Mesendoderm (in vitro differentiated cells): Measurements from ENCODE around the gene PAPSS2.

Source experiments
- DNase-seq: peaks from one replicate; pipeline ENCODE4 v3.0.0; 2013
- H2AK5ac ChIP-seq: 2 replicates; pipeline ENCODE4 v1.6.1; 2013; ENCODE audit warnings: low read length, inconsistent platforms
- H2BK120ac ChIP-seq: 2 replicates; pipeline ENCODE4 v1.6.1; 2013; ENCODE audit warnings: low read depth, mild to moderate bottlenecking, low read length, moderate library complexity, mixed read lengths
- H2BK15ac ChIP-seq: replicated peaks from 2 replicates; pipeline ENCODE4 v1.6.1; 2013; ENCODE audit warnings: low read depth, mild to moderate bottlenecking, moderate library complexity
- H2BK5ac ChIP-seq: 2 replicates; pipeline ENCODE4 v1.6.1; 2013; ENCODE audit warnings: low read length, inconsistent platforms
- H3K18ac ChIP-seq: 2 replicates; pipeline ENCODE4 v1.6.1; 2013; ENCODE audit warnings: mild to moderate bottlenecking, low read length, mixed read lengths
- H3K23ac ChIP-seq: one replicate; pipeline ENCODE4 v1.6.1; 2013; ENCODE audit warnings: low read length
- H3K27ac ChIP-seq: 2 replicates; pipeline ENCODE4 v1.5.1; 2013; ENCODE audit warnings: low read depth, mild to moderate bottlenecking, inconsistent platforms, low read length, moderate library complexity
- H3K27me3 ChIP-seq: 2 replicates; pipeline ENCODE4 v1.6.1; 2013; ENCODE audit warnings: low read length, control low read depth, mild to moderate bottlenecking, inconsistent platforms; ENCODE audit not compliant: insufficient read depth, poor library complexity
- H3K36me3 ChIP-seq: 2 replicates; pipeline ENCODE4 v1.6.1; 2013; ENCODE audit warnings: low read length, inconsistent platforms; ENCODE audit not compliant: control insufficient read depth, insufficient read depth
- H3K4ac ChIP-seq: one replicate; pipeline ENCODE4 v1.6.1; 2013; ENCODE audit warnings: low read depth, mild to moderate bottlenecking, low read length, moderate library complexity
- H3K4me1 ChIP-seq: 2 replicates; pipeline ENCODE4 v1.6.1; 2013; ENCODE audit warnings: low read depth, low read length, inconsistent platforms; ENCODE audit not compliant: control insufficient read depth
- H3K4me2 ChIP-seq: 2 replicates; pipeline ENCODE4 v1.6.1; 2013; ENCODE audit warnings: low read length
- H3K4me3 ChIP-seq: 2 replicates; pipeline ENCODE4 v1.5.1; 2013; ENCODE audit warnings: mild to moderate bottlenecking, low read length
- H3K56ac ChIP-seq: one replicate; pipeline ENCODE4 v1.6.1; 2013; ENCODE audit warnings: low read length
- H3K79me1 ChIP-seq: 2 replicates; pipeline ENCODE4 v1.6.1; 2013; ENCODE audit warnings: low read length, inconsistent platforms
- H3K79me2 ChIP-seq: 2 replicates; pipeline ENCODE4 v1.6.1; 2013; ENCODE audit warnings: mild to moderate bottlenecking, low read length; ENCODE audit not compliant: control insufficient read depth, insufficient read depth
- H3K9ac ChIP-seq: 2 replicates; pipeline ENCODE4 v1.6.1; 2013; ENCODE audit warnings: low read length, inconsistent platforms
- H4K5ac ChIP-seq: one replicate; pipeline ENCODE4 v1.6.1; 2013; ENCODE audit warnings: low read length
- H4K8ac ChIP-seq: one replicate; pipeline ENCODE4 v1.6.1; 2013; ENCODE audit warnings: low read depth, mild to moderate bottlenecking, control low read depth, low read length, moderate library complexity
- WGBS: extraction: QIAGEN DNeasy Blood & Tissue Kit; methylation state at CpG from one replicate; pipeline ENCODE4 v1.1.7; 2013; ENCODE audit warnings: low lambda C conversion rate, missing lambda C conversion rate; ENCODE audit not compliant: insufficient coverage; ENCODE audit errors: extremely low coverage; 5-methylcytosine and 5-hydroxymethylcytosine counted together

PAPSS2 gene

DNA sequence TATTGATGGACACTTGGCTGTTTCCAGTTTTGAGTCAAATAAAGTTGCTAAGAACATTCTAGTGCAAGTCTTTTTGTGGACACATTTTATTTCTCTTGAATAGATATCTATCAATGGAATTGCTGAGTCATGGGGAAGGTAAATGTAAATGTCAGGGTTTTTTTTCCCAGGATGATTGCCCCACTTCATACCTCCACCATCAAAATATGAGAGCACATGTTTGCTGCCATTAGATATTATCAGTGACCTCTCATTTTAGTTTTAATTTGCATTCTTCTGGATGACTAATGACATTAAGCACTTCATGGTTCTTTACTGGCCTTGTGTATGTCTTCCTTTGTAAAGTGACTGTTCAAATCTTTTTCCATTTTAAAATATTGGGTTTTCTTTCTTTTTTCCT, 45.7 kb downstream of the PAPSS2 start:
- H2BK120ac ChIP-seq = no peak overlapping the region
- H3K56ac ChIP-seq = no peak overlapping the region
- no peak for DNase-seq
- no peak overlapping the region for H3K9ac ChIP-seq
- H3K4ac ChIP-seq = no peak overlapping the region
- no peak overlapping the region for H2AK5ac ChIP-seq
- H3K27ac ChIP-seq = no peak overlapping the region
- H3K27me3 ChIP-seq = no peaks in the 10 kb centered on the region
- no peaks in the 10 kb centered on the region for H3K36me3 ChIP-seq
- no peak overlapping the region for H4K8ac ChIP-seq
- H3K79me2 ChIP-seq = no peaks in the 10 kb centered on the region
- no peak overlapping the region for H3K4me3 ChIP-seq
- H3K4me2 ChIP-seq = no peak overlapping the region
- no peak overlapping the region for H4K5ac ChIP-seq
- H3K23ac ChIP-seq = no peak overlapping the region
- no peak overlapping the region for H3K18ac ChIP-seq
- no peak overlapping the region for H2BK5ac ChIP-seq
- no peaks in the 10 kb centered on the region for H3K79me1 ChIP-seq
- H3K4me1 ChIP-seq = no peaks in the 10 kb centered on the region
- peak overlapping the region; percentile 36 for H2BK15ac ChIP-seq

DNA sequence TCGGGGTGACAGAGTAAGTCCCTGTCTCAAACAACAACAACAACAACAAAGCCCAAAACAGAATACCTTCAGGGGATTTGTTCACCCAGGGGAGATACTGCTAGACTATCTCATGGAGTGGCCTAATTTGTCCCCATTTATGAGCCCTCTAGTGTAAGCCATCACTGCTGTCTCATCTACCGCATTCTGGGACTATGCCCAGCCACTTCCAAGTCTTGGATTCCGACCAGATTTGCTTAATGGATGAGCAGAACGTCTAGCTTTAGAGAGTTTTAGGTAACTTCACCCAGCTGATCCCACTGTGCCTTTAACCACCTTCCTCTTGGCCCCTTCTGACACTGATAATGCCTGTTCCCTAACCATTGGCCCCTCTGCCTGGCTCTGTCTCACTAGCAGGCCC, 47.1 kb downstream of the PAPSS2 start:
- Histone ChIP-seq H3K4ac (no peak overlapping the region), H2BK15ac (no peak overlapping the region), H2BK5ac (no peak overlapping the region), H3K27ac (no peak overlapping the region), H4K5ac (no peak overlapping the region), H3K4me2 (no peak overlapping the region), H2AK5ac (no peak overlapping the region), H3K18ac (no peak overlapping the region), H3K56ac (no peak overlapping the region), H3K79me1 (no peaks in the 10 kb centered on the region), H3K4me1 (no peaks in the 10 kb centered on the region), H3K27me3 (no peaks in the 10 kb centered on the region), H3K36me3 (no peaks in the 10 kb centered on the region), H3K79me2 (no peaks in the 10 kb centered on the region), H3K23ac (no peak overlapping the region), H3K4me3 (no peak overlapping the region), H2BK120ac (no peak overlapping the region), H4K8ac (no peak overlapping the region), H3K9ac (no peak overlapping the region)
- DNase-seq = no peak
- no CpG with 5 or more reads among the region's 4 CpGs for WGBS

DNA sequence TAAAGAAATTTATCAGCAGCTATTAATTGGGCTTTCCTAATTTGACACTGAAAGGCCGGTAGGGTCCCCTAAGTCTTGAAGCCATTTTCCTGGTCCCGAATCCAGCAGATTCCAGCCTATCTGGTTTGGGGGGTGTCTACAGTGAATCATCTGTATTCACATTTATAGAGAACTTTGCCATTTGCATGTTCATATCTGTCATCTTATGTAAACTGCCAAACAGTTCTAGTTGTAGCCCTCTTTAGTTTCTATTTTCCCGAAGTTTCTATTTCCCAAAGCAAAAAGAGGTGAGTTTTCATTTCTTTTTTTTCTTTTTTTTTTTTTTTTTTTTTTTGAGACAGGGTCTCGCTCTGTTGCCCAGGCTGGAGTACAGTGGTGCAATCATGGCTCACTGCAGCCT, 47.6 kb downstream of the PAPSS2 start:
- H3K4me1 ChIP-seq = no peaks in the 10 kb centered on the region
- H4K5ac ChIP-seq = no peak overlapping the region
- no peak overlapping the region for H2BK120ac ChIP-seq
- WGBS = no CpG with 5 or more reads among the region's 4 CpGs
- H4K8ac ChIP-seq = no peak overlapping the region
- no peak overlapping the region for H2AK5ac ChIP-seq
- no peak overlapping the region for H3K56ac ChIP-seq
- H3K4me2 ChIP-seq = no peak overlapping the region
- no peaks in the 10 kb centered on the region for H3K36me3 ChIP-seq
- H3K9ac ChIP-seq = no peak overlapping the region
- no peak overlapping the region for H3K4me3 ChIP-seq
- H3K79me1 ChIP-seq = no peaks in the 10 kb centered on the region
- H3K4ac ChIP-seq = no peak overlapping the region
- no peaks in the 10 kb centered on the region for H3K27me3 ChIP-seq
- H3K27ac ChIP-seq = no peak overlapping the region
- no peak overlapping the region for H2BK5ac ChIP-seq
- no peak overlapping the region for H3K18ac ChIP-seq
- H3K23ac ChIP-seq = no peak overlapping the region
- no peaks in the 10 kb centered on the region for H3K79me2 ChIP-seq
- no peak overlapping the region for H2BK15ac ChIP-seq
- DNase-seq = no peak

DNA sequence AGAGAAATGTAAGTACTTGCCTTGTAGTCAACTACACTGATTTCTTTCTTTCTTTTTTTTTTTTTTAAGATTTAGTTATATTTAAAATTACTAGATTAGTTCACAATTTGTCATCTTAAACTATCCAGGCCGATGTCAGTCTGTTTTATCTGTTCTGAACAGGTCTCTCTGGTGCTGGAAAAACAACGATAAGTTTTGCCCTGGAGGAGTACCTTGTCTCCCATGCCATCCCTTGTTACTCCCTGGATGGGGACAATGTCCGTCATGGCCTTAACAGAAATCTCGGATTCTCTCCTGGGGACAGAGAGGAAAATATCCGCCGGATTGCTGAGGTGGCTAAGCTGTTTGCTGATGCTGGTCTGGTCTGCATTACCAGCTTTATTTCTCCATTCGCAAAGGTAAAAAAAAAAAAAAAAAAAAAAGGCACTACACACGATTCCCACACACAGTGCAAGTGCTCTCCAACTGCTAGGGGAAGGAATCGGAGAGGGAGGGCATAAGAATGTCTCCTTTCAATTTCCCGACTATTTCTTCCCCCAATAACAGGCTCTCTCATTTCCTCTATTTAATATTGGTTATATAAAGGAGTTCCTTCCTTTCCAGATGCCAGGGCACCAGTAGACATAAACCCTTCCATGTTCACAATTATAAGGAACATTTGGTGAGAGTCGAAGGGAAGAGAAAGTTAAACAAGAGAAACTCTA, 53.4 kb downstream of the PAPSS2 start:
- H3K27me3 ChIP-seq = peaks cover 2% of the 10 kb centered on the region
- H3K4me3 ChIP-seq = no peak overlapping the region
- no peak overlapping the region for H3K27ac ChIP-seq
- H4K8ac ChIP-seq = no peak overlapping the region
- H3K79me1 ChIP-seq = no peaks in the 10 kb centered on the region
- no peak overlapping the region for H3K4ac ChIP-seq
- no peak overlapping the region for H3K56ac ChIP-seq
- H2AK5ac ChIP-seq = no peak overlapping the region
- H3K18ac ChIP-seq = no peak overlapping the region
- no CpG with 5 or more reads among the region's 11 CpGs for WGBS
- H2BK5ac ChIP-seq = no peak overlapping the region
- no peaks in the 10 kb centered on the region for H3K4me1 ChIP-seq
- H3K4me2 ChIP-seq = no peak overlapping the region
- H3K9ac ChIP-seq = no peak overlapping the region
- no peak overlapping the region for H4K5ac ChIP-seq
- no peak overlapping the region for H2BK15ac ChIP-seq
- no peak overlapping the region for H2BK120ac ChIP-seq
- no peaks in the 10 kb centered on the region for H3K36me3 ChIP-seq
- no peaks in the 10 kb centered on the region for H3K79me2 ChIP-seq
- DNase-seq = no peak
- no peak overlapping the region for H3K23ac ChIP-seq

DNA sequence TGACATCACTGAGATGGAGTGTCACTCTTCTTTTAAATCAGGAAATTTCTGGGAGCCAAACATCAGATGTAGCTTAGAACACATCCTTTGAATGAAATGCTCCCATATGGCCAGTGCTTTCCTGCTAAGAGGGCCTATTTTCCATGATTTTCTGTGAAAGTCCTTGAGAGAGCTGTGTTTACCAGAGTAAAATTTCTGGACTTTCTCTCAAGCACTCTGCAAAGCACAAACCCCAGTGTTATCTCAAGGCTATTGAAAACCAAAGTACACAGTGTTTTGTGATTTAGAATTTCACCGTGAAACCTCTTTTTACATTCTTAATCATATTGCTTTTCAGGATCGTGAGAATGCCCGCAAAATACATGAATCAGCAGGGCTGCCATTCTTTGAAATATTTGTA, 54.0 kb downstream of the PAPSS2 start:
- Histone ChIP-seq H3K4ac (no peak overlapping the region), H4K5ac (no peak overlapping the region), H2BK120ac (no peak overlapping the region), H3K4me2 (no peak overlapping the region), H3K4me3 (no peak overlapping the region), H2BK15ac (no peak overlapping the region), H3K4me1 (no peaks in the 10 kb centered on the region), H3K18ac (no peak overlapping the region), H3K9ac (no peak overlapping the region), H3K36me3 (no peaks in the 10 kb centered on the region), H3K27me3 (peaks cover 2% of the 10 kb centered on the region), H3K79me1 (no peaks in the 10 kb centered on the region), H3K27ac (no peak overlapping the region), H3K56ac (no peak overlapping the region), H4K8ac (no peak overlapping the region), H3K79me2 (no peaks in the 10 kb centered on the region), H2BK5ac (no peak overlapping the region), H3K23ac (no peak overlapping the region), H2AK5ac (no peak overlapping the region)
- no CpG with 5 or more reads among the region's 3 CpGs for WGBS
- no peak for DNase-seq
